ENCODE measurements around the gene RGL3. TPM values are rescaled to one million over a fixed set of nuclear protein-coding genes. Genes with fewer than 3 reads are reported as not detected.

Gene RGL3
- total and polyA plus RNA-seq, 10 of the 15 experiments (the other 5 are each of a cell fraction or from before 2014, with no cell fraction given): not detected

- no peak for TF ChIP-seq ZBTB11 (CRISPR knock-in tag; IDR thresholded peaks at IDR 0.05)
- TF ChIP-seq POU2F2 (IDR thresholded peaks at IDR 0.05; ENCODE audit: borderline replicate concordance, low read depth, low read length): peak; percentile 5; the same call in 1 of the 3 replicates
- no peak for TF ChIP-seq ZBED1 (IDR thresholded peaks at IDR 0.05; ENCODE audit: borderline replicate concordance)
- no peak for TF ChIP-seq E2F8 (IDR thresholded peaks at IDR 0.05; ENCODE audit: low read depth, partially characterized antibody)
- peak; percentile 93 for TF ChIP-seq SMARCA5 (IDR thresholded peaks at IDR 0.05)
- TF ChIP-seq HCFC1 (IDR thresholded peaks at IDR 0.05; ENCODE audit: low read length): no peak
- peak; percentile 97 for TF ChIP-seq SIN3A (IDR thresholded peaks at IDR 0.05; ENCODE audit: low read depth, low read length)
- no peak for TF ChIP-seq MYC (IDR thresholded peaks at IDR 0.05; ENCODE audit: insufficient read depth, insufficient read length, insufficient replicate concordance, low read length, severe bottlenecking)
- peak; percentile 91 for TF ChIP-seq ZNF207 (IDR thresholded peaks at IDR 0.05; ENCODE audit: borderline replicate concordance)
- TF ChIP-seq PAX8 (IDR thresholded peaks at IDR 0.05): no peak
- TF ChIP-seq ZBTB33 (IDR thresholded peaks at IDR 0.05): no peak
- 0 out of 2 replicates have a peak, but pooled peaks have one; percentile 41 for TF ChIP-seq TCF12 (IDR thresholded peaks at IDR 0.05; ENCODE audit: low read depth, low read length)
- TF ChIP-seq CUX1 (IDR thresholded peaks at IDR 0.05; ENCODE audit: insufficient replicate concordance, low read depth, low read length): no peak
- peak; percentile 92 for TF ChIP-seq CREB1 (IDR thresholded peaks at IDR 0.05; ENCODE audit: low read depth)
- peak; percentile 62 to 71; a peak in 3 of 4 replicates for TF ChIP-seq BHLHE40 (IDR thresholded peaks at IDR 0.05; ENCODE audit: borderline replicate concordance in 1 of 2, low read depth in 2 of 2, low read length in 1 of 2)
These were observed 38.2 kb downstream of the RGL3 start (continued) for GRCh38 chr19:11380653-11381537.

Data from GM12878 (cell line).